ENCODE data around the gene HACE1. TPM values are rescaled to one million over a fixed set of nuclear protein-coding genes. Genes with fewer than 3 reads are reported as not detected.
A peak's percentile ranks its signal among the peaks of the same experiment; 100 is the strongest.

The HACE1 gene
- total and polyA plus RNA-seq, 7 donors: 3.0 to 28.1 (median 17.4) TPM

GRCh38 chr6:104711371-104711770 lies 148.3 kb downstream of the HACE1 start:
- intact Hi-C loops (cut with DNase I): no loop called here
- no peaks in the 10 kb centered on the region for H3K4me1 ChIP-seq
- WGBS, 2 donors: 63 to 72% methylated on average over 4 of the region's 4 CpGs
- no peak for DNase-seq
- no peaks in the 10 kb centered on the region for H3K9me3 ChIP-seq
- H3K27me3 ChIP-seq: no peaks in the 10 kb centered on the region
- H3K36me3 ChIP-seq: no peaks in the 10 kb centered on the region
- TF ChIP-seq CTCF (IDR thresholded peaks at IDR 0.05) (no peak), POLR2A (IDR thresholded peaks at IDR 0.05) (no peak), POLR2AphosphoS5 (IDR thresholded peaks at IDR 0.05) (no peak)
- H3K27ac ChIP-seq: no peak overlapping the region
- H3K4me3 ChIP-seq: no peak overlapping the region

- intact Hi-C loops (cut with DNase I): no loop called here
- Histone ChIP-seq H3K27me3 (no peaks in the 10 kb centered on the region), H3K9me3 (no peaks in the 10 kb centered on the region), H3K36me3 (no peaks in the 10 kb centered on the region), H3K4me3 (no peak overlapping the region), H3K4me1 (no peaks in the 10 kb centered on the region), H3K27ac (no peak overlapping the region)
- TF ChIP-seq CTCF (IDR thresholded peaks at IDR 0.05) (no peak), EP300 (IDR thresholded peaks at IDR 0.05) (no peak), POLR2AphosphoS5 (IDR thresholded peaks at IDR 0.05) (no peak), POLR2A (IDR thresholded peaks at IDR 0.05) (no peak)
- no peak for DNase-seq
- WGBS, 2 donors: 84 to 91% methylated on average over 4 of the region's 4 CpGs
These were observed 149.0 kb downstream of the HACE1 start for GRCh38 chr6:104710543-104711335.

GRCh38 chr6:104705916-104706442 lies 153.7 kb downstream of the HACE1 start:
- no peak for DNase-seq
- WGBS, 2 donors: 73 to 81% methylated on average over 5 of the region's 5 CpGs
- intact Hi-C loops (cut with DNase I): no loop called here
- Histone ChIP-seq H3K4me3 (no peak overlapping the region), H3K27ac (peak overlapping the region in 1 of 4 donors; percentile 44), H3K36me3 (no peaks in the 10 kb centered on the region), H3K9me3 (no peaks in the 10 kb centered on the region), H3K4me1 (no peaks in the 10 kb centered on the region), H3K27me3 (no peaks in the 10 kb centered on the region)
- TF ChIP-seq EP300 (IDR thresholded peaks at IDR 0.05): no peak
- no peak for TF ChIP-seq POLR2A (IDR thresholded peaks at IDR 0.05)
- no peak for TF ChIP-seq POLR2AphosphoS5 (IDR thresholded peaks at IDR 0.05)
- no peak for TF ChIP-seq CTCF (IDR thresholded peaks at IDR 0.05)

GRCh38 chr6:104705095-104705707 lies 154.5 kb downstream of the HACE1 start:
- Histone ChIP-seq H3K36me3 (no peaks in the 10 kb centered on the region), H3K4me3 (no peak overlapping the region), H3K27ac (peak overlapping the region in 1 of 4 donors; percentile 44), H3K9me3 (no peaks in the 10 kb centered on the region), H3K27me3 (no peaks in the 10 kb centered on the region), H3K4me1 (no peaks in the 10 kb centered on the region)
- WGBS, 2 donors: 27 to 65% methylated on average over 8 of the region's 8 CpGs
- no peak for DNase-seq
- intact Hi-C loops (cut with DNase I): no loop called here
- TF ChIP-seq CTCF (IDR thresholded peaks at IDR 0.05): no peak
- no peak for TF ChIP-seq EP300 (IDR thresholded peaks at IDR 0.05)
- no peak for TF ChIP-seq POLR2AphosphoS5 (IDR thresholded peaks at IDR 0.05)
- TF ChIP-seq POLR2A (IDR thresholded peaks at IDR 0.05): no peak

Data from sigmoid colon (tissue), 7 donors.